Astrocyte of the cerebellum (primary cell): ENCODE data around the gene ZNF576.

Experiments used
- DNase-seq: peaks from one replicate; pipeline ENCODE4 v3.0.0-alpha.2; 2011; ENCODE audit warnings: low read depth
- H3K4me3 ChIP-seq: 2 replicates; pipeline ENCODE4 v1.5.1; 2011; ENCODE audit warnings: mild to moderate bottlenecking, low read depth, low read length, moderate library complexity
- CTCF ChIP-seq: IDR thresholded peaks from 2 replicates; pipeline ENCODE4 v1.5.1; 2012; ENCODE audit warnings: low read length, low read depth, moderate library complexity, mild to moderate bottlenecking; ENCODE audit errors: missing control alignments
- in situ Hi-C: cut with HindIII; loops from 2 replicates; pipeline ENCODE4 v1.10.0; 2017; ENCODE audit warnings: low sequenced_read_pairs

Gene ZNF576

GRCh38 chr19:43610493-43610892 is 14.1 kb downstream of the ZNF576 start:
- in situ Hi-C loops: no loop called here
- DNase-seq: peak; percentile 38
- TF ChIP-seq CTCF: no peak

GRCh38 chr19:43611788-43612187 is 15.4 kb downstream of the ZNF576 start, which contains the start of gene SRRM5:
TSS of gene SRRM5 (plus strand) at chr19:43612088. CDS start at chr19:43612122, 34 bp downstream.
- no peak within 1 kb of the TSS for H3K4me3 ChIP-seq

More at GRCh38 chr19:43610493-43610892, 14.1 kb downstream of the ZNF576 start:
- H3K4me3 ChIP-seq: no peak overlapping the region

GRCh38 chr19:43612374-43612773 is 16.0 kb downstream of the ZNF576 start:
- in situ Hi-C loops: no loop called here
- DNase-seq: no peak
- TF ChIP-seq CTCF: no peak
- H3K4me3 ChIP-seq: no peak overlapping the region

More at GRCh38 chr19:43611788-43612187, 15.4 kb downstream of the ZNF576 start, which contains the start of gene SRRM5:
- DNase-seq: no peak
- TF ChIP-seq CTCF: no peak
- in situ Hi-C loops: no loop called here

GRCh38 chr19:43616306-43616705 is 19.9 kb downstream of the ZNF576 start:
- TF ChIP-seq CTCF: no peak
- DNase-seq: no peak
- no peak overlapping the region for H3K4me3 ChIP-seq
- in situ Hi-C loops: no loop called here

DNA sequence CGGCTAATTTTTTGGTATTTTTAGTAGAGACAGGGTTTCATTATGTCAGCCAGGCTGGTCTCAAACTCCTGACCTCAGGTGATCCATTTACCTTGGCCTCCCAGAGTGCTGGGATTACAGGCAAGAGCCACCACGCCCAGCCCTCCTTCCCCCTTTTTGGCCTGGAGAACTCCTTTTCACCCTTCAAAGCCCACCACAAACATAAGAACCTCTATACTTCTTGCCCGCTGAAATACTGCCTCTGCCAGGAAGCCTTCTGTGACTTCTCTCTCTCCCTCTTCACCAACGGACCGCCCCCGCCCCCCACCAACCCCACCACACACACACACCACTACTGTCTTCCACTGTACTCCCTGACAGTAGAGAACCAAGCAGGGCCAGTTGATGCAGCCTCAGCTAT is 20.6 kb downstream of the ZNF576 start:
- in situ Hi-C loops: no loop called here
- DNase-seq: no peak
- H3K4me3 ChIP-seq: no peak overlapping the region
- TF ChIP-seq CTCF: no peak

DNA sequence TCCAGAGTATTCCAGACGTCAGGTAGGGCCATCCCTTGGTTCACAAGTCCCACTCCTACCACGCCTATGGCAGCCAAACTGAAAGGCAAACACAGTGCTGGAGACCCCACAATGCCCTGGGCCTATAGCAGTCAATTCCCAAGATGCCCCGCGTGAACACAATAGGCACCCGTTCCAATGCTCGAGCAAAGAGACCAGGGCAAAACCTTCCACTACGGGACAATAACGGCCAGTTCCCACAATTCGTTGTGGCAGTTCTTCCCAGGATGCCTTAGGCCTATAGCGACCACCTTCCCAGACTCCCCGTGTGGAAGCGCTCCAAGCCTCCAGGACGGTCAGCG is 22.5 kb downstream of the ZNF576 start:
- no peak for TF ChIP-seq CTCF
- DNase-seq: no peak
- in situ Hi-C loops: no loop called here
- H3K4me3 ChIP-seq: peak overlapping the region; percentile 55
